ENCODE data around the gene SAP30L. TPM values are rescaled to one million over a fixed set of nuclear protein-coding genes. Genes with fewer than 3 reads are reported as not detected.
A peak's percentile ranks its signal among the peaks of the same experiment; 100 is the strongest.

Gene SAP30L
- total RNA-seq, 5 donors from 2014 or later (not counting 1 experiment from before 2014, with no cell fraction given) = 32.5 to 48.4 (median 38.1) TPM

DNA sequence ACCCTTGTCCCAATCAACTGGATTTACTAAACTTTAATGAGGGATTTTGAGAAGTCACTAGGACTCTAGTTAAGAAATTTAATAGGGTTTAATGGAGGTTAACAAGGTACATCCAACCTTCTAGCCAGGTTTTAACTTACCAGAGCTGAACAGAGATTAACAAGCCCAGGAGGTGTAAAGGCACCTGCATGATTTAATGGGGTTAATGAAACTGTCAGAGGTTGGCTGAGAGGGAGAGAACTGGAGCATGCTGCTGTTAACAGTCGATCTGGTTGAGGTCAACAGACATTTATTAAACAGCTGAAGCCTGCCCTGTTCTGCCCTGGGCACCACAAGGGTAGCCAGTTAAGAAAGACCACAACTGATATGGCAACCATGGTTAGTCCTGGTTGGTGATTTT is 18.6 kb downstream of the SAP30L start:
- no peak for DNase-seq
- H3K27ac Mint-ChIP-seq = no peak overlapping the region
- Histone ChIP-seq H3K9me3 (no peaks in the 10 kb centered on the region), H3K4me1 (ENCODE audit: control insufficient read depth in 1 of 2, extremely low read depth in 1 of 2, insufficient read depth in 2 of 2, low read length in 2 of 2) (no peaks in the 10 kb centered on the region), H3K36me3 (ENCODE audit: control insufficient read depth in 2 of 2, extremely low read depth in 1 of 2, insufficient read depth in 1 of 2, low read length in 1 of 2) (peaks cover 0 to 3% of the 10 kb centered on the region in 2 donors), H3K27me3 (replicated peaks in 1 of 2; ENCODE audit: control insufficient read depth in 2 of 2, extremely low read depth in 1 of 2, insufficient read depth in 2 of 2, low read length in 1 of 2) (peaks cover 2 to 20% of the 10 kb centered on the region in 2 experiments), H3K27ac (ENCODE audit: low read length) (no peak overlapping the region), H3K4me3 (ENCODE audit: control insufficient read depth in 1 of 2, extremely low read depth in 1 of 2, low read length in 1 of 2) (no peak overlapping the region)
- ATAC-seq (replicated peaks in 1 of 4) = no peak
- WGBS (ENCODE audit: insufficient coverage) = no CpG with 5 or more reads among the region's 1 CpG
- H3K27me3 Mint-ChIP-seq = peaks cover 9 to 12% of the 10 kb centered on the region in 2 donors
- POLR2A ChIA-PET = interaction anchor here in 1 of 2 donors (0.5 kb wide), 1 partner anchor 402 kb away, joined by 4 read pairs; no protein-coding TSS in a partner anchor
- no peaks in the 10 kb centered on the region for H3K4me1 Mint-ChIP-seq
- peaks cover 13% of the 10 kb centered on the region for H3K36me3 Mint-ChIP-seq
- no peaks in the 10 kb centered on the region for H3K9me3 Mint-ChIP-seq
- CTCF ChIA-PET = no interaction called here
- H3K4me3 Mint-ChIP-seq = no peak overlapping the region

DNA sequence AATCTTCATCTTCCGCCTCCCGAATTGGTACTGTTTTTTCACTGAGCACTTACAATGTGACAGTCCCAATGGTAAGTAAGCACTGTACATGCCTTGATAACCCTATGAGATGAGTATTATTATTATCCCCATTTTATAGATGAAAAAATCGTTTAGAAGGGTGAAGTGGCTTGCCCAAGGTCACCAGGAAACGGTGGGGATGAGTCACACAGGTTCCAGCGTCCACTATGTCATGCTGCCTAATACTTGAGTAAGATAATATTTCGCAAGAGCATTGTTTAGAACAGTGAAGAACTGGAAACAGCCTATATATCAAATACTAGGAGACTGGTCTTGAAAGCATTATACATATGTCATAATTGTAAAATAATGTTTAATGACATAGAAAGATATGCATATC is 19.4 kb downstream of the SAP30L start:
- Mint-ChIP-seq H3K27me3 (peaks cover 13 to 16% of the 10 kb centered on the region in 2 donors), H3K36me3 (peaks cover 12% of the 10 kb centered on the region), H3K4me3 (no peak overlapping the region), H3K27ac (no peak overlapping the region), H3K9me3 (no peaks in the 10 kb centered on the region), H3K4me1 (no peaks in the 10 kb centered on the region)
- H3K4me1 ChIP-seq (ENCODE audit: control insufficient read depth in 1 of 2, extremely low read depth in 1 of 2, insufficient read depth in 2 of 2, low read length in 2 of 2) = no peaks in the 10 kb centered on the region
- H3K9me3 ChIP-seq = no peaks in the 10 kb centered on the region
- CTCF ChIA-PET = no interaction called here
- H3K27me3 ChIP-seq (replicated peaks in 1 of 2; ENCODE audit: control insufficient read depth in 2 of 2, extremely low read depth in 1 of 2, insufficient read depth in 2 of 2, low read length in 1 of 2) = peaks cover 7 to 22% of the 10 kb centered on the region in 2 experiments
- WGBS (ENCODE audit: insufficient coverage) = no CpG with 5 or more reads among the region's 6 CpGs
- H3K27ac ChIP-seq (ENCODE audit: low read length) = no peak overlapping the region
- POLR2A ChIA-PET = no interaction called here
- peaks cover 0 to 3% of the 10 kb centered on the region in 2 donors for H3K36me3 ChIP-seq (ENCODE audit: control insufficient read depth in 2 of 2, extremely low read depth in 1 of 2, insufficient read depth in 1 of 2, low read length in 1 of 2)
- ATAC-seq (replicated peaks in 1 of 4) (no peak), DNase-seq (no peak)
- H3K4me3 ChIP-seq (ENCODE audit: control insufficient read depth in 1 of 2, extremely low read depth in 1 of 2, low read length in 1 of 2) = no peak overlapping the region

DNA sequence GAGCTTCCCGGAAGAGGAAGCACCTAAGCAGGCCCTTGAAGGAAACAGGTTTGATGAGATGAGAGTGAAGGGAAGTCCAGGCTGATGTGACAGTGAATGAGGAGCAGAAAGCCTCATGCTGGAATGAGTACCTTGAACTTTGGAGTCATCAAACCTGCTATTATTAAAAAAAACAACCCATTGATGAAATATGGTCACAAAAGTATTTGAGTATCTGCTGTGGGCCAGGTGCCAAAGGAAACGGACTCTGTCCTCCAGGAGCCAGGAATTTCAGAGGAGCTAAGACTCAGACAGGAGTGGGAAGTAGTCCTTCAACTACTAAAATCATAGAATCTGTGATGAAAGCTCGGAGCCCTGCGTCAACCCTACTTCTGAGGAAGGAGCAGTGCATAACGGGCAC is 20.4 kb downstream of the SAP30L start:
- H3K27ac Mint-ChIP-seq = no peak overlapping the region
- ChIA-PET POLR2A (no interaction called here), CTCF (interaction anchor here (1.4 to 2.1 kb wide), 2 partner anchors 17 to 18 kb away, joined by 7 to 10 read pairs; no protein-coding TSS in a partner anchor)
- Histone ChIP-seq H3K36me3 (ENCODE audit: control insufficient read depth in 2 of 2, extremely low read depth in 1 of 2, insufficient read depth in 1 of 2, low read length in 1 of 2) (peaks cover 0 to 2% of the 10 kb centered on the region in 2 donors), H3K4me1 (ENCODE audit: control insufficient read depth in 1 of 2, extremely low read depth in 1 of 2, insufficient read depth in 2 of 2, low read length in 2 of 2) (no peaks in the 10 kb centered on the region), H3K27ac (ENCODE audit: low read length) (no peak overlapping the region), H3K4me3 (ENCODE audit: control insufficient read depth in 1 of 2, extremely low read depth in 1 of 2, low read length in 1 of 2) (no peak overlapping the region), H3K9me3 (no peaks in the 10 kb centered on the region), H3K27me3 (replicated peaks in 1 of 2; ENCODE audit: control insufficient read depth in 2 of 2, extremely low read depth in 1 of 2, insufficient read depth in 2 of 2, low read length in 1 of 2) (peaks cover 7 to 25% of the 10 kb centered on the region in 2 experiments)
- DNase-seq = no peak
- peaks cover 23 to 25% of the 10 kb centered on the region in 2 donors for H3K27me3 Mint-ChIP-seq
- peaks cover 4% of the 10 kb centered on the region for H3K36me3 Mint-ChIP-seq
- no peak overlapping the region for H3K4me3 Mint-ChIP-seq
- H3K4me1 Mint-ChIP-seq = peaks cover 4 to 7% (median 5%) of the 10 kb centered on the region in 3 donors
- H3K9me3 Mint-ChIP-seq = no peaks in the 10 kb centered on the region
- WGBS (ENCODE audit: insufficient coverage) = 100% methylated on average over 1 of the region's 5 CpGs
- ATAC-seq (replicated peaks in 1 of 4) = no peak

DNA sequence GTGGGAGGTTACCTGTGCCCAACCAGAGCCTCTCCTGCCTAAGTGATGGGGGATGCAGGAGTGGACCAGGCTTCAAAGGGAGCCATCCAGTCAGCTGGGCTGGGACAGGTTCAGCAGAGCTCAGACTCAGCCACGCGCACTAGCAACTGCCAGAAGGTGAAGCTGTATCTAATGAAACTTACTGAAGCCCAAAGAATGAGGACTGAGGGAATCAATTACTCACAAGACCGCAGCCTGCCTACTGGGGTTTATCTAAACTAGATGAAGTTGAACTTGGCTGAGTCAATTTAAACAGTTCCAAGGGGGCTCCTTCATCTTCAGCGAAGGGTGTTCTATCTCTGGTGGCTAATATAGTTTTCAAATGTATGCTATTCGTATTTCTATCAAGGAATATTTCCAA is 20.9 kb downstream of the SAP30L start:
- Mint-ChIP-seq H3K36me3 (peaks cover 4% of the 10 kb centered on the region), H3K27me3 (peaks cover 28 to 31% of the 10 kb centered on the region in 2 donors), H3K9me3 (no peaks in the 10 kb centered on the region), H3K27ac (no peak overlapping the region), H3K4me1 (peaks cover 4 to 7% (median 5%) of the 10 kb centered on the region in 3 donors), H3K4me3 (no peak overlapping the region)
- no peak for ATAC-seq (replicated peaks in 1 of 4)
- WGBS (ENCODE audit: insufficient coverage) = no CpG with 5 or more reads among the region's 5 CpGs
- Histone ChIP-seq H3K27ac (ENCODE audit: low read length) (no peak overlapping the region), H3K27me3 (replicated peaks in 1 of 2; ENCODE audit: control insufficient read depth in 2 of 2, extremely low read depth in 1 of 2, insufficient read depth in 2 of 2, low read length in 1 of 2) (peaks cover 9 to 29% of the 10 kb centered on the region in 2 experiments), H3K36me3 (ENCODE audit: control insufficient read depth in 2 of 2, extremely low read depth in 1 of 2, insufficient read depth in 1 of 2, low read length in 1 of 2) (no peaks in the 10 kb centered on the region), H3K4me1 (ENCODE audit: control insufficient read depth in 1 of 2, extremely low read depth in 1 of 2, insufficient read depth in 2 of 2, low read length in 2 of 2) (no peaks in the 10 kb centered on the region), H3K4me3 (ENCODE audit: control insufficient read depth in 1 of 2, extremely low read depth in 1 of 2, low read length in 1 of 2) (no peak overlapping the region), H3K9me3 (no peaks in the 10 kb centered on the region)
- ChIA-PET CTCF (interaction anchor here (0.5 to 2.1 kb wide), 4 partner anchors 17 to 431 kb away, joined by 4 to 10 read pairs (median 6); no protein-coding TSS in a partner anchor), POLR2A (no interaction called here)
- DNase-seq = no peak

DNA sequence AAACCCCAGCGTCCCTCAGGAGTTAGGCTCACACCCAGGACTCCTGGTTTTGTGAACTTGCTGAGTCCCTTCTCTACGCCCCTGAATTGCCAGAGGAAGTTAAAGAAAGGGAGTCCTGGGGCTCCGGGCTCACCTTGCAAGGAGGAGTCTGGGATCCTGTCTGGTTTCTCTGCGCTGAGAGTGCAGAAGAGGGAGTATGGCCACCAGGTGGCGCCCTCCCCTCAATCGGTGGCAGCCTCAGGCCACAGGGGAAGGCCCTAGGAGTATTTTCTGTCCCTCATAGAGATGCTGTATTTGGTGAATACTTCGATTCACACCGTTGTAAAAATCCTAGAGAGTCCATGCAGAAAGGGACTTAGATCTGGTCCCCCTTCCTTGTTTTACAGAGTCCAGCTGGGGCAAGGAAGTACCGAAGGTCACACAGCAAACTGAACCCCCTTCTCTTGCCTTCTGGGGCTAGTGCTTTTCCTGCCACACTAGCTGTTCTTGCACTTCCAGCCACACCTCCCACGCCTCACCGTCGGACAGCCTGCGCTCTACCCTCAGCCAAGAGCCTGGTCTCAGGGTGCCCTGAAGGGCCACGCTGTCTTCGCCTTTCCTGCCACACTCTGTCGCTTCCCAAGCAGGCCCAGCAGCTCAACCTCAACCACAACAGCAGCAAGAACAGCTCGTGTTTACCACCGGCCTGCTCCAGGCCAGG is 22.0 kb downstream of the SAP30L start:
- H3K27me3 ChIP-seq (replicated peaks in 1 of 2; ENCODE audit: control insufficient read depth in 2 of 2, extremely low read depth in 1 of 2, insufficient read depth in 2 of 2, low read length in 1 of 2) = peaks cover 12 to 33% of the 10 kb centered on the region in 2 experiments
- H3K9me3 ChIP-seq = no peaks in the 10 kb centered on the region
- no peak overlapping the region for H3K27ac Mint-ChIP-seq
- H3K36me3 Mint-ChIP-seq = peaks cover 4% of the 10 kb centered on the region
- WGBS (ENCODE audit: insufficient coverage) = 39% methylated on average over 16 of the region's 18 CpGs
- H3K27ac ChIP-seq (ENCODE audit: low read length) = no peak overlapping the region
- ChIA-PET CTCF (interaction anchor here (1.1 to 2.1 kb wide), 4 partner anchors 14 to 46 kb away, joined by 4 to 7 read pairs (median 4); no protein-coding TSS in a partner anchor), POLR2A (interaction anchor here in 1 of 2 donors (0.5 kb wide), 1 partner anchor 353 kb away, joined by 3 read pairs; no protein-coding TSS in a partner anchor)
- peaks cover 5 to 7% (median 7%) of the 10 kb centered on the region in 3 donors for H3K4me1 Mint-ChIP-seq
- no peak overlapping the region for H3K4me3 ChIP-seq (ENCODE audit: control insufficient read depth in 1 of 2, extremely low read depth in 1 of 2, low read length in 1 of 2)
- ATAC-seq (replicated peaks in 1 of 4) (peak; percentile 75 to 93 (median 84)), DNase-seq (peak in 34 of 35 experiments; percentile 13 to 81 (median 60))
- no peak overlapping the region for H3K4me3 Mint-ChIP-seq
- H3K9me3 Mint-ChIP-seq = no peaks in the 10 kb centered on the region
- H3K4me1 ChIP-seq (ENCODE audit: control insufficient read depth in 1 of 2, extremely low read depth in 1 of 2, insufficient read depth in 2 of 2, low read length in 2 of 2) = peaks cover 0 to 3% of the 10 kb centered on the region in 2 experiments
- peaks cover 34 to 39% of the 10 kb centered on the region in 2 donors for H3K27me3 Mint-ChIP-seq
- no peaks in the 10 kb centered on the region for H3K36me3 ChIP-seq (ENCODE audit: control insufficient read depth in 2 of 2, extremely low read depth in 1 of 2, insufficient read depth in 1 of 2, low read length in 1 of 2)

DNA sequence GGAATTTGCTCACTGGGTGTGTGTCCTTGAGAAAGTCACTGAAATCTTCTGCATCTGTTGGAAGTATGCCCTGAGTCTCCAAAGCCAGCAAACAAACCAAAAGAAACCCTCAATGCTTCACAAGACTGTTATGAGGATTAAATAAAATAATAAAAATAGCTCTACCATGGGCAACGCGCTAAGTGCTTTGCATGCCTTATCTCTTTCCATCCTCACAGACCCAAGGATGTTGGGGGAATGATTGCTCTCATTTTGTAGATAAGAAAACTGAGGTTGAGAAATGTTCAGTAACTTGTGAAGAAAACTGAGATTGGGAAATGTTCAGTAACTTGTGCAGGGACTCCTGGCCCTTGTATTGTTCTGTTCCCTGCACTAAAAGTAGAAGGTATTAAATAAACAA is 24.3 kb downstream of the SAP30L start:
- ATAC-seq (replicated peaks in 1 of 4) (no peak), DNase-seq (no peak)
- peaks cover 20 to 57% of the 10 kb centered on the region in 2 experiments for H3K27me3 ChIP-seq (replicated peaks in 1 of 2; ENCODE audit: control insufficient read depth in 2 of 2, extremely low read depth in 1 of 2, insufficient read depth in 2 of 2, low read length in 1 of 2)
- no peak overlapping the region for H3K4me3 ChIP-seq (ENCODE audit: control insufficient read depth in 1 of 2, extremely low read depth in 1 of 2, low read length in 1 of 2)
- ChIA-PET CTCF (interaction anchor here (0.7 kb wide), 2 partner anchors 17 to 99 kb away, joined by 3 to 5 read pairs; no protein-coding TSS in a partner anchor), POLR2A (interaction anchor here in 1 of 2 donors (0.7 kb wide), 1 partner anchor 14 kb away, joined by 4 read pairs; no protein-coding TSS in a partner anchor)
- peaks cover 7 to 25% of the 10 kb centered on the region in 2 experiments for H3K4me1 ChIP-seq (ENCODE audit: control insufficient read depth in 1 of 2, extremely low read depth in 1 of 2, insufficient read depth in 2 of 2, low read length in 2 of 2)
- H3K4me3 Mint-ChIP-seq = no peak overlapping the region
- peaks cover 57 to 63% of the 10 kb centered on the region in 2 donors for H3K27me3 Mint-ChIP-seq
- no peak overlapping the region for H3K27ac Mint-ChIP-seq
- no peak overlapping the region for H3K27ac ChIP-seq (ENCODE audit: low read length)
- no peaks in the 10 kb centered on the region for H3K36me3 Mint-ChIP-seq
- no peaks in the 10 kb centered on the region for H3K9me3 Mint-ChIP-seq
- H3K36me3 ChIP-seq (ENCODE audit: control insufficient read depth in 2 of 2, extremely low read depth in 1 of 2, insufficient read depth in 1 of 2, low read length in 1 of 2) = no peaks in the 10 kb centered on the region
- H3K9me3 ChIP-seq = no peaks in the 10 kb centered on the region
- no CpG with 5 or more reads among the region's 2 CpGs for WGBS (ENCODE audit: insufficient coverage)
- peaks cover 28 to 31% (median 30%) of the 10 kb centered on the region in 3 donors for H3K4me1 Mint-ChIP-seq
